ENCODE measurements around the gene ARHGEF10L. TPM values are rescaled to one million over a fixed set of nuclear protein-coding genes. Genes with fewer than 3 reads are reported as not detected.

The ARHGEF10L gene
- total and polyA plus RNA-seq, 8 donors: 16.8 to 39.6 (median 21.1) TPM

GRCh38 chr1:17675744-17676143, 136.2 kb downstream of the ARHGEF10L start:
- TF ChIP-seq CTCF (IDR thresholded peaks at IDR 0.05): no peak
- no peaks in the 10 kb centered on the region for H3K9me3 ChIP-seq
- intact Hi-C loops (cut with DNase I): no loop called here
- H3K4me3 ChIP-seq: no peak overlapping the region
- no peak overlapping the region for H3K27ac ChIP-seq
- DNase-seq: peak in 2 of 4 donors; percentile 7 to 22
- peaks cover 0 to 15% of the 10 kb centered on the region in 2 donors for H3K36me3 ChIP-seq
- H3K4me1 ChIP-seq: no peaks in the 10 kb centered on the region
- no peaks in the 10 kb centered on the region for H3K27me3 ChIP-seq
- no peak for ATAC-seq

GRCh38 chr1:17676387-17677060, 137.0 kb downstream of the ARHGEF10L start:
- peaks cover 0 to 15% of the 10 kb centered on the region in 2 donors for H3K36me3 ChIP-seq
- DNase-seq (peak in 1 of 4 donors; percentile 7), ATAC-seq (no peak)
- H3K4me1 ChIP-seq: no peaks in the 10 kb centered on the region
- H3K27ac ChIP-seq: no peak overlapping the region
- H3K27me3 ChIP-seq: no peaks in the 10 kb centered on the region
- H3K4me3 ChIP-seq: no peak overlapping the region
- intact Hi-C loops (cut with DNase I): no loop called here
- no peak for TF ChIP-seq CTCF (IDR thresholded peaks at IDR 0.05)
- no peaks in the 10 kb centered on the region for H3K9me3 ChIP-seq

- H3K4me3 ChIP-seq: no peak overlapping the region
- H3K27me3 ChIP-seq: no peaks in the 10 kb centered on the region
- TF ChIP-seq CTCF (IDR thresholded peaks at IDR 0.05): no peak
- H3K9me3 ChIP-seq: no peaks in the 10 kb centered on the region
- DNase-seq (no peak), ATAC-seq (no peak)
- peaks cover 0 to 15% of the 10 kb centered on the region in 2 donors for H3K36me3 ChIP-seq
- H3K27ac ChIP-seq: no peak overlapping the region
- H3K4me1 ChIP-seq: no peaks in the 10 kb centered on the region
- intact Hi-C loops (cut with DNase I): no loop called here
Measured at GRCh38 chr1:17678011-17678410, 138.5 kb downstream of the ARHGEF10L start.

GRCh38 chr1:17679856-17680255, 140.4 kb downstream of the ARHGEF10L start:
- intact Hi-C loops (cut with DNase I): no loop called here
- H3K27me3 ChIP-seq: no peaks in the 10 kb centered on the region
- no peaks in the 10 kb centered on the region for H3K4me1 ChIP-seq
- H3K27ac ChIP-seq: no peak overlapping the region
- H3K4me3 ChIP-seq: no peak overlapping the region
- DNase-seq (peak in 1 of 4 donors; percentile 63), ATAC-seq (no peak)
- no peaks in the 10 kb centered on the region for H3K9me3 ChIP-seq
- peaks cover 0 to 18% of the 10 kb centered on the region in 2 donors for H3K36me3 ChIP-seq
- no peak for TF ChIP-seq CTCF (IDR thresholded peaks at IDR 0.05)

- no peaks in the 10 kb centered on the region for H3K9me3 ChIP-seq
- ATAC-seq (no peak), DNase-seq (no peak)
- H3K4me1 ChIP-seq: no peaks in the 10 kb centered on the region
- no peak overlapping the region for H3K4me3 ChIP-seq
- peaks cover 0 to 22% of the 10 kb centered on the region in 2 donors for H3K36me3 ChIP-seq
- no peak overlapping the region for H3K27ac ChIP-seq
- no peaks in the 10 kb centered on the region for H3K27me3 ChIP-seq
- intact Hi-C loops (cut with DNase I): no loop called here
- no peak for TF ChIP-seq CTCF (IDR thresholded peaks at IDR 0.05)
Measured at GRCh38 chr1:17680308-17680707, 140.8 kb downstream of the ARHGEF10L start.
